HG03460 (cell line): ENCODE results near the gene DUT.
"Not testable (repeated sequence)": the region's sequence is repeated elsewhere in the genome, so short reads cannot be mapped to it uniquely, and the experiment has no call there.

Experiments
- ATAC-seq: cut with Tn5 transposase; IDR thresholded peaks from one replicate; pipeline ENCODE4 v1.9.1; 2021; ENCODE audit not compliant: unreplicated experiment

Gene DUT

GRCh38 chr15:48326180-48326579 is 5.0 kb upstream of the DUT start:
- not testable (repeated sequence) for ATAC-seq

- no peak for ATAC-seq
Observed at GRCh38 chr15:48330105-48330785, 984 bp upstream of the DUT start.

- ATAC-seq: peak; percentile 51
Observed at GRCh38 chr15:48331796-48332641, 790 bp downstream of the DUT start.

GRCh38 chr15:48332642-48333034 is 1.4 kb downstream of the DUT start:
- ATAC-seq: no peak

- no peak for ATAC-seq
Observed at GRCh38 chr15:48333540-48333939, 2.3 kb downstream of the DUT start.

- no peak for ATAC-seq
Observed at GRCh38 chr15:48334260-48334659, 3.0 kb downstream of the DUT start.

GRCh38 chr15:48336940-48337339 is 5.7 kb downstream of the DUT start:
- no peak for ATAC-seq

- no peak for ATAC-seq
Observed at GRCh38 chr15:48337607-48338006, 6.4 kb downstream of the DUT start.

- ATAC-seq: no peak
Observed at GRCh38 chr15:48340111-48340510, 8.9 kb downstream of the DUT start.

- no peak for ATAC-seq
Observed at GRCh38 chr15:48343865-48344264, 12.6 kb downstream of the DUT start.

- ATAC-seq: no peak
Observed at GRCh38 chr15:48345516-48345915, 14.3 kb downstream of the DUT start.

- ATAC-seq: no peak
Observed at GRCh38 chr15:48352474-48353072, 21.3 kb downstream of the DUT start.

GRCh38 chr15:48354694-48355303 is 23.6 kb downstream of the DUT start:
- no peak for ATAC-seq

- peak; percentile 59 for ATAC-seq
Observed at GRCh38 chr15:48355377-48355776, 24.1 kb downstream of the DUT start.

GRCh38 chr15:48358229-48359152 is 27.3 kb downstream of the DUT start:
- ATAC-seq: no peak

GRCh38 chr15:48360841-48361240 is 29.6 kb downstream of the DUT start:
- ATAC-seq: no peak

- ATAC-seq: no peak
Observed at GRCh38 chr15:48361685-48362084, 30.5 kb downstream of the DUT start.

GRCh38 chr15:48363474-48363873 is 32.2 kb downstream of the DUT start:
- ATAC-seq: no peak

GRCh38 chr15:48365575-48365974 is 34.3 kb downstream of the DUT start:
- no peak for ATAC-seq

- no peak for ATAC-seq
Observed at GRCh38 chr15:48366584-48367312, 35.5 kb downstream of the DUT start.
